Esophagus squamous epithelium (tissue), 4 donors: ENCODE measurements around the gene ZNF892.

Experiments used
- CTCF ChIP-seq, 6 experiments: fragments of 450-650 bp in 4 of 6; fragments of 200-600 bp in 2 of 6; sonication (generic) in 2 of 6; IDR thresholded peaks; one replicate each; pipeline ENCODE4 v1.5.1; 2016 to 2019; ENCODE audit warnings: antibody characterized with exemption in 6 of 6, mild to moderate bottlenecking in 4 of 6, moderate library complexity in 4 of 6
- POLR2A ChIP-seq, 4 donors: fragments of 450-650 bp; IDR thresholded peaks; one replicate each; pipeline ENCODE4 v1.6.1; 2017; ENCODE audit warnings: antibody characterized with exemption in 4 of 4, mild to moderate bottlenecking in 4 of 4, moderate library complexity in 3 of 4

- no peak for TF ChIP-seq CTCF (IDR thresholded peaks at IDR 0.05)
- no peak for TF ChIP-seq POLR2A (IDR thresholded peaks at IDR 0.05)
Measured at GRCh38 chr2:95234816-95235215, 27.5 kb downstream of the ZNF892 start.
